Neural cell (in vitro differentiated cells): Measurements from ENCODE around the gene PCCA.
"Not testable (repeated sequence)": the region's sequence is repeated elsewhere in the genome, so short reads cannot be mapped to it uniquely, and the experiment has no call there.

Experiments
- TF ChIP-seq, protein P1 (sequence below): fragments of 450-650 bp; IDR thresholded peaks from 2 replicates; pipeline ENCODE4 v1.5.1; 2014; ENCODE audit warnings: antibody characterized with exemption, mild to moderate bottlenecking, moderate library complexity; ENCODE audit not compliant: poor library complexity, severe bottlenecking
- TF ChIP-seq, protein P2 (sequence below): IDR thresholded peaks from 2 replicates; pipeline ENCODE4 v1.6.1; 2012; ENCODE audit warnings: borderline replicate concordance

DNA sequence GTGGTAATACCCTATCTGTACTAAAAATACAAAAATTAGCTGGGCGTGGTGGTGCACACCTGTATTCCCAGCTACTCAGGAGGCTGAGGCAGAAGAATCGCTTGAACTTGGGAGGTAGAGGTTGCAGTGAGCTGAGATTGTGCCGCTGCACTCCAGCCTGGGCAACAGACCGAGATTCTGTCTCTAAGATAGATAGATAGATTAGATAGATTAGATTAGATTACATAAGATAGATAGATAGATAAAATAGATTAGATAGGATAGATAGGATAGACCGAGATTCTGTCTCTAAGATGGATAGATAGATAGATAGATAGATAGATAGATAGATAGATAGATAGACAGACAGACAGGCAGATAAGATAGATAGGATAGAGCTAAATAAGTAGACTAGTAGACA, 435.8 kb downstream of the PCCA start:
- TF ChIP-seq, protein P1, sequence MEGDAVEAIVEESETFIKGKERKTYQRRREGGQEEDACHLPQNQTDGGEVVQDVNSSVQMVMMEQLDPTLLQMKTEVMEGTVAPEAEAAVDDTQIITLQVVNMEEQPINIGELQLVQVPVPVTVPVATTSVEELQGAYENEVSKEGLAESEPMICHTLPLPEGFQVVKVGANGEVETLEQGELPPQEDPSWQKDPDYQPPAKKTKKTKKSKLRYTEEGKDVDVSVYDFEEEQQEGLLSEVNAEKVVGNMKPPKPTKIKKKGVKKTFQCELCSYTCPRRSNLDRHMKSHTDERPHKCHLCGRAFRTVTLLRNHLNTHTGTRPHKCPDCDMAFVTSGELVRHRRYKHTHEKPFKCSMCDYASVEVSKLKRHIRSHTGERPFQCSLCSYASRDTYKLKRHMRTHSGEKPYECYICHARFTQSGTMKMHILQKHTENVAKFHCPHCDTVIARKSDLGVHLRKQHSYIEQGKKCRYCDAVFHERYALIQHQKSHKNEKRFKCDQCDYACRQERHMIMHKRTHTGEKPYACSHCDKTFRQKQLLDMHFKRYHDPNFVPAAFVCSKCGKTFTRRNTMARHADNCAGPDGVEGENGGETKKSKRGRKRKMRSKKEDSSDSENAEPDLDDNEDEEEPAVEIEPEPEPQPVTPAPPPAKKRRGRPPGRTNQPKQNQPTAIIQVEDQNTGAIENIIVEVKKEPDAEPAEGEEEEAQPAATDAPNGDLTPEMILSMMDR, result not testable (repeated sequence)
- TF ChIP-seq, protein P2, sequence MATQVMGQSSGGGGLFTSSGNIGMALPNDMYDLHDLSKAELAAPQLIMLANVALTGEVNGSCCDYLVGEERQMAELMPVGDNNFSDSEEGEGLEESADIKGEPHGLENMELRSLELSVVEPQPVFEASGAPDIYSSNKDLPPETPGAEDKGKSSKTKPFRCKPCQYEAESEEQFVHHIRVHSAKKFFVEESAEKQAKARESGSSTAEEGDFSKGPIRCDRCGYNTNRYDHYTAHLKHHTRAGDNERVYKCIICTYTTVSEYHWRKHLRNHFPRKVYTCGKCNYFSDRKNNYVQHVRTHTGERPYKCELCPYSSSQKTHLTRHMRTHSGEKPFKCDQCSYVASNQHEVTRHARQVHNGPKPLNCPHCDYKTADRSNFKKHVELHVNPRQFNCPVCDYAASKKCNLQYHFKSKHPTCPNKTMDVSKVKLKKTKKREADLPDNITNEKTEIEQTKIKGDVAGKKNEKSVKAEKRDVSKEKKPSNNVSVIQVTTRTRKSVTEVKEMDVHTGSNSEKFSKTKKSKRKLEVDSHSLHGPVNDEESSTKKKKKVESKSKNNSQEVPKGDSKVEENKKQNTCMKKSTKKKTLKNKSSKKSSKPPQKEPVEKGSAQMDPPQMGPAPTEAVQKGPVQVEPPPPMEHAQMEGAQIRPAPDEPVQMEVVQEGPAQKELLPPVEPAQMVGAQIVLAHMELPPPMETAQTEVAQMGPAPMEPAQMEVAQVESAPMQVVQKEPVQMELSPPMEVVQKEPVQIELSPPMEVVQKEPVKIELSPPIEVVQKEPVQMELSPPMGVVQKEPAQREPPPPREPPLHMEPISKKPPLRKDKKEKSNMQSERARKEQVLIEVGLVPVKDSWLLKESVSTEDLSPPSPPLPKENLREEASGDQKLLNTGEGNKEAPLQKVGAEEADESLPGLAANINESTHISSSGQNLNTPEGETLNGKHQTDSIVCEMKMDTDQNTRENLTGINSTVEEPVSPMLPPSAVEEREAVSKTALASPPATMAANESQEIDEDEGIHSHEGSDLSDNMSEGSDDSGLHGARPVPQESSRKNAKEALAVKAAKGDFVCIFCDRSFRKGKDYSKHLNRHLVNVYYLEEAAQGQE, result not testable (repeated sequence)
